Endodermal cell (in vitro differentiated cells): ENCODE results near the gene CHD2. TPM values are rescaled to one million over a fixed set of nuclear protein-coding genes. Genes with fewer than 3 reads are reported as not detected.
"Not testable (repeated sequence)": the region's sequence is repeated elsewhere in the genome, so short reads cannot be mapped to it uniquely, and the experiment has no call there.

Experiments
- DNase-seq: peaks from one replicate; pipeline ENCODE4 v3.0.0-alpha.2; 2017
- H3K27ac ChIP-seq: 2 replicates; pipeline ENCODE4 v1.5.1; 2013; ENCODE audit warnings: mild to moderate bottlenecking, low read depth, low read length, moderate library complexity
- H3K27me3 ChIP-seq: 2 replicates; pipeline ENCODE4 v1.6.1; 2013; ENCODE audit warnings: mild to moderate bottlenecking, low read length, moderate library complexity; ENCODE audit not compliant: insufficient read depth, control insufficient read depth, poor library complexity, severe bottlenecking
- H3K36me3 ChIP-seq: 2 replicates; pipeline ENCODE4 v1.7.0; 2013; ENCODE audit warnings: mild to moderate bottlenecking, low read length, moderate library complexity; ENCODE audit not compliant: control insufficient read depth, insufficient read depth
- H3K4me1 ChIP-seq: one replicate; pipeline ENCODE4 v1.7.0; 2013; ENCODE audit warnings: low read length; ENCODE audit not compliant: control insufficient read depth, insufficient read depth
- H3K4me3 ChIP-seq: 2 replicates; pipeline ENCODE4 v1.5.1; 2013; ENCODE audit warnings: mild to moderate bottlenecking, low read length, moderate library complexity
- H3K9ac ChIP-seq: 2 replicates; pipeline ENCODE4 v1.6.1; 2013; ENCODE audit warnings: mild to moderate bottlenecking, low read length, moderate library complexity; ENCODE audit not compliant: poor library complexity, severe bottlenecking; ENCODE audit errors: extremely low read depth
- H3K9me3 ChIP-seq: 2 replicates; pipeline ENCODE4 v1.6.1; 2013; ENCODE audit warnings: mild to moderate bottlenecking, low read length, moderate library complexity; ENCODE audit not compliant: control insufficient read depth
- H3K27ac Mint-ChIP-seq: 2 replicates; pipeline ENCODE4 v1.8.0; 2020; ENCODE audit warnings: mixed read lengths
- H3K27me3 Mint-ChIP-seq: 2 replicates; pipeline ENCODE4 v1.8.0; 2021; ENCODE audit warnings: mild to moderate bottlenecking, mixed read lengths; ENCODE audit not compliant: insufficient read depth
- H3K36me3 Mint-ChIP-seq: 2 replicates; pipeline ENCODE4 v1.8.0; 2020; ENCODE audit warnings: low read depth, mixed read lengths
- H3K4me1 Mint-ChIP-seq: 2 replicates; pipeline ENCODE4 v1.8.0; 2020; ENCODE audit warnings: mixed read lengths
- H3K4me3 Mint-ChIP-seq: 2 replicates; pipeline ENCODE4 v1.8.0; 2020; ENCODE audit warnings: mild to moderate bottlenecking, moderate library complexity, mixed read lengths
- H3K9me3 Mint-ChIP-seq: 2 replicates; pipeline ENCODE4 v1.8.0; 2020; ENCODE audit warnings: mild to moderate bottlenecking, mixed read lengths
- WGBS, 2 experiments: methylation state at CpG; one replicate each; pipeline versions ENCODE4 v1.1.5 to v1.1.7; 2013; ENCODE audit warnings: missing lambda C conversion rate in 2 of 2, mixed read lengths in 1 of 2; ENCODE audit not compliant: insufficient coverage in 1 of 2, insufficient read length in 1 of 2; 5-methylcytosine and 5-hydroxymethylcytosine counted together
- total RNA-seq, 2 donors: library from RNA; stranded (reverse); fragmentation: NEBNext Ultra II Directional in 1 of 2; extraction: Animal tissue kit (Norgen Biotek cat#: 25700) in 1 of 2; gene quantifications; 2 replicates in 1 of 2; 3 replicates in 1 of 2; pipeline ENCODE4 v1.2.1, GENCODE V29; 2021
- TF ChIP-seq, protein P1 (sequence below): fragments of 200-600 bp; sonication (generic); conservative IDR thresholded peaks from 2 replicates; pipeline ENCODE4 v1.5.0; 2021; ENCODE audit warnings: antibody characterized with exemption, mild to moderate bottlenecking

The CHD2 gene
- total RNA-seq, 2 donors from 2014 or later, result 116 to 127 TPM

DNA sequence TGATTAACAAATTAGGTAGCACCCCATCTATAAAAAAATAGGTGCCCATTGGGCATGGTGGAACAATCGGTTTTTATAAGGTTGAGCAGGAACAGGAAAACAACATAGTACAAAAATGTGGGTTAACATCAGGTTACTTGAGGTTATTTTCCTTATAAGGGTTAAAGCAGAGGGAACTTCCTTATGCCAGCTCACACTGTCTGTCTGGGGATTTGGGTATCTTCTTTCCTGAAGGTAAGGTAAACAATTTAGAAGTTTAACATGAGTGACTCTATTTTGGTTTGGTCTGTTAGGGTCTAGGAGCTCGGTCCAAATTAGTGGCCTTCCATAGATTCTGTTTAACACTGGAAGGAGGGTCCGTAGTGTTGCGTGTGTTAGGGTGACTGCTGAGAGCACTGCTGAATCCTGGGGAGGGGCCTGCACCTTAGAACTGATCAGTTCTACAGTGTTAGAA, 14.7 kb downstream of the CHD2 start:
- Mint-ChIP-seq H3K36me3 (peaks cover 37% of the 10 kb centered on the region), H3K27ac (peak overlapping the region; percentile 83), H3K9me3 (no peaks in the 10 kb centered on the region), H3K4me1 (peaks cover 55% of the 10 kb centered on the region), H3K27me3 (no peaks in the 10 kb centered on the region), H3K4me3 (peak overlapping the region; percentile 18)
- peaks cover 9% of the 10 kb centered on the region for H3K4me1 ChIP-seq
- H3K4me3 ChIP-seq, result peak overlapping the region; percentile 68
- whole genome bisulfite sequencing, 2 experiments, result 80 to 81% methylated on average over 3 to 4 of the region's 4 CpGs
- TF ChIP-seq, protein P1, sequence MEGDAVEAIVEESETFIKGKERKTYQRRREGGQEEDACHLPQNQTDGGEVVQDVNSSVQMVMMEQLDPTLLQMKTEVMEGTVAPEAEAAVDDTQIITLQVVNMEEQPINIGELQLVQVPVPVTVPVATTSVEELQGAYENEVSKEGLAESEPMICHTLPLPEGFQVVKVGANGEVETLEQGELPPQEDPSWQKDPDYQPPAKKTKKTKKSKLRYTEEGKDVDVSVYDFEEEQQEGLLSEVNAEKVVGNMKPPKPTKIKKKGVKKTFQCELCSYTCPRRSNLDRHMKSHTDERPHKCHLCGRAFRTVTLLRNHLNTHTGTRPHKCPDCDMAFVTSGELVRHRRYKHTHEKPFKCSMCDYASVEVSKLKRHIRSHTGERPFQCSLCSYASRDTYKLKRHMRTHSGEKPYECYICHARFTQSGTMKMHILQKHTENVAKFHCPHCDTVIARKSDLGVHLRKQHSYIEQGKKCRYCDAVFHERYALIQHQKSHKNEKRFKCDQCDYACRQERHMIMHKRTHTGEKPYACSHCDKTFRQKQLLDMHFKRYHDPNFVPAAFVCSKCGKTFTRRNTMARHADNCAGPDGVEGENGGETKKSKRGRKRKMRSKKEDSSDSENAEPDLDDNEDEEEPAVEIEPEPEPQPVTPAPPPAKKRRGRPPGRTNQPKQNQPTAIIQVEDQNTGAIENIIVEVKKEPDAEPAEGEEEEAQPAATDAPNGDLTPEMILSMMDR, result no peak
- peaks cover 51% of the 10 kb centered on the region for H3K36me3 ChIP-seq
- no peak for DNase-seq
- no peaks in the 10 kb centered on the region for H3K27me3 ChIP-seq
- no peaks in the 10 kb centered on the region for H3K9me3 ChIP-seq
- peak overlapping the region; percentile 38 for H3K9ac ChIP-seq
- H3K27ac ChIP-seq, result peak overlapping the region; percentile 8

DNA sequence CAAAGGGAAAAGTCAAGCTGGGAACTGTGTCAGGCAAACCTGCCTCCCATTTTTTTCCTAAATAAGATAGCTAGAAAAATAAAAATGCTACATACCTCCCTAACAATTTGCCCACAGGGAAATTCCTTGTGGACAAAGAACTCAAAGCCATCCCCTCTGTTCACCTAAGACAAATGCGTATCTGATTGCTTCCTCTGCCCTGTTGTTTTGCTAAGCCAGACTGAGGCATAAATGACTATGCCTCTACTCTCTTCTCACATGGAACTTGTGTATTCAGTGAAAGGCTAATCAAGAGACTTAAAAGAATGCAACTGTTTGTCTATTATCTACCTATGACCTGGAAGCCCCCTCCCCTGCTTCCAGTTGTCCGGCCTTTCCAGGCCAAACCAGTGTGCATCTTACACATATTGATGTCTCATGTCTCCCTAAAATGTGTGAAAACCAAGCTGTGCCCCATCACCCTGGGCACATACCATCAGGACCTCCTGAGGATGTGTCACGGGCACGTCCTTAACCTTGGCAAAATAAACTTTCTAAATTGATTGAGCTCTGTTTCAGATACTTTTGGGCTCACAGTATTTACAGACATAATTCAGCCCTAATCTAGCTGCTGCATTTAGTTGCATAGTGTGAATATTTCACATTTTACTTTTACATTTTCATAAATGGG, 15.8 kb downstream of the CHD2 start:
- Mint-ChIP-seq H3K4me3 (no peak overlapping the region), H3K27ac (peak overlapping the region; percentile 82), H3K4me1 (peaks cover 61% of the 10 kb centered on the region), H3K36me3 (peaks cover 33% of the 10 kb centered on the region), H3K9me3 (no peaks in the 10 kb centered on the region), H3K27me3 (no peaks in the 10 kb centered on the region)
- no peak for DNase-seq
- peaks cover 19% of the 10 kb centered on the region for H3K4me1 ChIP-seq
- H3K9ac ChIP-seq, result peak overlapping the region; percentile 47
- H3K9me3 ChIP-seq, result no peaks in the 10 kb centered on the region
- H3K4me3 ChIP-seq, result peak overlapping the region; percentile 13
- 84 to 85% methylated on average over 4 of the region's 4 CpGs for WGBS, 2 experiments
- TF ChIP-seq, protein P1, result no peak
- peaks cover 55% of the 10 kb centered on the region for H3K36me3 ChIP-seq
- H3K27ac ChIP-seq, result peak overlapping the region; percentile 47
- H3K27me3 ChIP-seq, result no peaks in the 10 kb centered on the region

DNA sequence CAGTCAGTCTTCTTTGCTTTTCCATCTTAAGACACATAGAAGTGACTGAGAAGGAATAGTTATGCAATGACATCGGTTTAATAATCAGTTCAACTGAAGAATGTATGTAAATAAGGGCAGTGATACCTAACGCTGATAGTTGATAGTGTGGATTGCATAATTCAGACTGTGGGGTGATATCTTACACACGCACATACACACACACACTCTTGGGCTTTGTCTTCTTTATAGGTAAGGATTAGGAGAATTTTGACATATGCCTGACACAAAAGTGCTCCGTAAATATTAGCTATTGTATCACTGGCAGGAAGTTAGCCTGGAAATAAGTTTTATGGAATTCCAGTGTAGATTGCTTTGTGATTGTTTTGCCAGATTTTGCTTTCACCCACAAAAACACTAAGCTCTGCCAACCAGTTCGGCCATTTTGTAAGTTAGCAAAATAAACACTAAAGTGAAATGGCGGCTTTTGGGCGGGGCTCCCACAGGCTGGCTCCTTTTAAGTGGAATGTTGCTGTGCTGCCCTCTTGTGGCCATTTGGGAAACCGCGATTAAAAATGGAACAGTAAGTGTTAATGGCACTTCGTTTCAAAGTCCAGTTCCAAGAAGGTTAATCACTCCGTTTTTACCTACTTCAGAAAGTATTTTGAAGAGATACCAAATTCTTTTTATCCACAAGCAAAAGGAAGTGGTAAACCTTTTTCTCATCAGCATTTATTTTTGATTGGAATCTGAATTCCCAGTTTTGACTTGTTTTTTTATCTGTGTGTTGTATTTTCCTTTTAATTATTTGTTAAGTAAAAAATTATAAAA, 17.7 kb downstream of the CHD2 start:
- WGBS, 2 experiments, result 27 to 33% methylated on average over 3 to 10 of the region's 11 CpGs
- H3K9me3 Mint-ChIP-seq, result no peaks in the 10 kb centered on the region
- TF ChIP-seq, protein P1, result peak; percentile 96
- peak; percentile 96 for DNase-seq
- no peak overlapping the region for H3K4me3 ChIP-seq
- H3K36me3 Mint-ChIP-seq, result peaks cover 22% of the 10 kb centered on the region
- H3K9me3 ChIP-seq, result no peaks in the 10 kb centered on the region
- H3K4me3 Mint-ChIP-seq, result no peak overlapping the region
- no peaks in the 10 kb centered on the region for H3K27me3 ChIP-seq
- peaks cover 67% of the 10 kb centered on the region for H3K4me1 Mint-ChIP-seq
- no peak overlapping the region for H3K9ac ChIP-seq
- peaks cover 31% of the 10 kb centered on the region for H3K4me1 ChIP-seq
- peak overlapping the region; percentile 82 for H3K27ac ChIP-seq
- peaks cover 61% of the 10 kb centered on the region for H3K36me3 ChIP-seq
- no peaks in the 10 kb centered on the region for H3K27me3 Mint-ChIP-seq
- H3K27ac Mint-ChIP-seq, result peak overlapping the region; percentile 82

DNA sequence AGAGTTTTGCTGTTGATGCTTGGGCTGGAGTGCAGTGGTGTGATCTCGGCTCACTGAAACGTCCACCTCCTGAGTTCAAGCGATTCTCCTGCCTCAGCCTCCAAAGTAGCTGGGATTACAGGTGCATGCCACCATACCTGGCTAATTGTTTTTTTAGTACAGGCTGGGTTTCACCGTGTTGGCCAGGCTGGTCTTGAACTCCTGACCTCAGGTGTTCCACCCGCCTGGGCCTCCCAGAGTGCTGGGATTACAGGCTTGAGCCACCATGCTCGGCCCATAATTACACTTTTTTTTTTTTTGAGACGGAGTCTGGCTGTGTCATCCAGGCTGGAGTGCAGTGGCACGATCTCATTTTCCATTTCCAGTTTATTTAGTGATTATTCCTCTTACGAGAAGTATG, 18.8 kb downstream of the CHD2 start:
- not testable (repeated sequence) for H3K27me3 ChIP-seq, H3K9me3 ChIP-seq, H3K4me3 ChIP-seq, DNase-seq, H3K27me3 Mint-ChIP-seq, H3K27ac ChIP-seq, H3K9ac ChIP-seq, H3K27ac Mint-ChIP-seq, H3K4me3 Mint-ChIP-seq, H3K9me3 Mint-ChIP-seq
- 94 to 97% methylated on average over 7 to 8 of the region's 9 CpGs for WGBS, 2 experiments
- Mint-ChIP-seq H3K4me1 (peaks cover 68% of the 10 kb centered on the region), H3K36me3 (peaks cover 31% of the 10 kb centered on the region)
- Histone ChIP-seq H3K4me1 (peaks cover 32% of the 10 kb centered on the region), H3K36me3 (peaks cover 70% of the 10 kb centered on the region)
